Chondrocyte (in vitro differentiated cells): ENCODE data around the gene PTPN5. TPM values are rescaled to one million over a fixed set of nuclear protein-coding genes. Genes with fewer than 3 reads are reported as not detected.

Experiments
- DNase-seq: peaks from one replicate; pipeline ENCODE4 v3.0.0; 2021; ENCODE audit warnings: mixed read lengths, low spot score
- H3K27ac Mint-ChIP-seq: one replicate; pipeline ENCODE4 v1.8.0; 2021; ENCODE audit warnings: mild to moderate bottlenecking, moderate library complexity, mixed read lengths; ENCODE audit not compliant: unreplicated experiment
- H3K27me3 Mint-ChIP-seq: 2 replicates; pipeline ENCODE4 v1.8.0; 2021; ENCODE audit warnings: low read depth, mixed read lengths
- H3K36me3 Mint-ChIP-seq: 2 replicates; pipeline ENCODE4 v1.8.0; 2021; ENCODE audit warnings: low read depth, mixed read lengths
- H3K4me1 Mint-ChIP-seq: 2 replicates; pipeline ENCODE4 v1.8.0; 2021; ENCODE audit warnings: low read depth, mild to moderate bottlenecking, mixed read lengths
- H3K4me3 Mint-ChIP-seq: one replicate; pipeline ENCODE4 v1.8.0; 2021; ENCODE audit warnings: mild to moderate bottlenecking, moderate library complexity, mixed read lengths; ENCODE audit not compliant: unreplicated experiment
- H3K9me3 Mint-ChIP-seq: 2 replicates; pipeline ENCODE4 v1.8.0; 2021; ENCODE audit warnings: low read depth, mixed read lengths
- total RNA-seq: library from RNA; stranded (reverse); gene quantifications from 3 replicates; pipeline ENCODE4 v1.2.1, GENCODE V29; 2021
- TF ChIP-seq, protein P1 (sequence below): fragments of 200-600 bp; sonication (generic); IDR thresholded peaks from 2 replicates; pipeline ENCODE4 v1.5.0; 2021; ENCODE audit warnings: antibody characterized with exemption, mild to moderate bottlenecking, moderate library complexity

PTPN5 gene
- total RNA-seq, 1 donor from 2014 or later = not detected

DNA sequence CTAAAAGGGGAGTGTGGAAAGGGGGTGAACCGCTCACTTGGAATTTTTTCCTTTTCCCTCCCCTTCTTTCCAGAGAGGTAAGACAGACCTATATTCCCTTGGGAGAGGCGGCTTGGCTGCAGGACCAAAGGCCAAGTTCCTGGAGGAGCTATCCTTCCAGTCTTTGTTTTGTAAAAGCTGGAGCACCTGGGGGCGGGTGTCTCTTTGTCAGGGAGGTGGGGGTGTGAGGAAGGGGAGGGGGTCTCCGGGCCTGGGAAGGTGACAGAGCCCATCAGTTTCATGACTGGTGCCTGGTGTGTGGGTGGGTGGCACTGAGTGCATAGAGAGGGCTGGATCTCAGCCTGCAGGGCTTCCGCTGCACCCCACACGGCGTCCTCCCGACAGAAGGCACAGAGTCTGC is 18.5 kb downstream of the PTPN5 start:
- Mint-ChIP-seq H3K36me3 (no peaks in the 10 kb centered on the region), H3K4me1 (no peaks in the 10 kb centered on the region), H3K27me3 (peaks cover 29% of the 10 kb centered on the region), H3K27ac (no peak overlapping the region), H3K9me3 (no peaks in the 10 kb centered on the region), H3K4me3 (no peak overlapping the region)
- DNase-seq = no peak
- TF ChIP-seq, protein P1, sequence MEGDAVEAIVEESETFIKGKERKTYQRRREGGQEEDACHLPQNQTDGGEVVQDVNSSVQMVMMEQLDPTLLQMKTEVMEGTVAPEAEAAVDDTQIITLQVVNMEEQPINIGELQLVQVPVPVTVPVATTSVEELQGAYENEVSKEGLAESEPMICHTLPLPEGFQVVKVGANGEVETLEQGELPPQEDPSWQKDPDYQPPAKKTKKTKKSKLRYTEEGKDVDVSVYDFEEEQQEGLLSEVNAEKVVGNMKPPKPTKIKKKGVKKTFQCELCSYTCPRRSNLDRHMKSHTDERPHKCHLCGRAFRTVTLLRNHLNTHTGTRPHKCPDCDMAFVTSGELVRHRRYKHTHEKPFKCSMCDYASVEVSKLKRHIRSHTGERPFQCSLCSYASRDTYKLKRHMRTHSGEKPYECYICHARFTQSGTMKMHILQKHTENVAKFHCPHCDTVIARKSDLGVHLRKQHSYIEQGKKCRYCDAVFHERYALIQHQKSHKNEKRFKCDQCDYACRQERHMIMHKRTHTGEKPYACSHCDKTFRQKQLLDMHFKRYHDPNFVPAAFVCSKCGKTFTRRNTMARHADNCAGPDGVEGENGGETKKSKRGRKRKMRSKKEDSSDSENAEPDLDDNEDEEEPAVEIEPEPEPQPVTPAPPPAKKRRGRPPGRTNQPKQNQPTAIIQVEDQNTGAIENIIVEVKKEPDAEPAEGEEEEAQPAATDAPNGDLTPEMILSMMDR = no peak

DNA sequence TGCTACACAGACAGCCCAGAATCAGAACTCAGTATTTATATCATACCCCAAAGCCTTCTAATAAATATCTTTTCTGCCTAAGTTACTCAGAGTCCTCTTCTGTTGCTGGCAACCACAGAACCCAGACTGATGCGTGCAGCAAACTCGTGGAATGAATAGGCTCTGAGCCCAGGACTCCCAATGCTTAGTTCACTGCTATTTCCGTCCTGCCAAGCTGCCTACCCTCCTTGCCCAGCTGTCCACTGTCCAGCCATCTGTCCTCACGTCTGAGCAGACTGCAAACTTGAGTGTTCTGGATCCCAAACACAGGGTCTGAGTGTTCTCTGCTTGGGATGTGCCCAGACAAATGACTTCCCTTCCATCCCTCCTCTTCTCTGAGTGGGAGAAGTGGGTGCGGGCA is 19.4 kb downstream of the PTPN5 start:
- H3K4me1 Mint-ChIP-seq = no peaks in the 10 kb centered on the region
- H3K27me3 Mint-ChIP-seq = peaks cover 26% of the 10 kb centered on the region
- no peak overlapping the region for H3K27ac Mint-ChIP-seq
- TF ChIP-seq, protein P1 = no peak
- no peak overlapping the region for H3K4me3 Mint-ChIP-seq
- no peak for DNase-seq
- no peaks in the 10 kb centered on the region for H3K36me3 Mint-ChIP-seq
- no peaks in the 10 kb centered on the region for H3K9me3 Mint-ChIP-seq

DNA sequence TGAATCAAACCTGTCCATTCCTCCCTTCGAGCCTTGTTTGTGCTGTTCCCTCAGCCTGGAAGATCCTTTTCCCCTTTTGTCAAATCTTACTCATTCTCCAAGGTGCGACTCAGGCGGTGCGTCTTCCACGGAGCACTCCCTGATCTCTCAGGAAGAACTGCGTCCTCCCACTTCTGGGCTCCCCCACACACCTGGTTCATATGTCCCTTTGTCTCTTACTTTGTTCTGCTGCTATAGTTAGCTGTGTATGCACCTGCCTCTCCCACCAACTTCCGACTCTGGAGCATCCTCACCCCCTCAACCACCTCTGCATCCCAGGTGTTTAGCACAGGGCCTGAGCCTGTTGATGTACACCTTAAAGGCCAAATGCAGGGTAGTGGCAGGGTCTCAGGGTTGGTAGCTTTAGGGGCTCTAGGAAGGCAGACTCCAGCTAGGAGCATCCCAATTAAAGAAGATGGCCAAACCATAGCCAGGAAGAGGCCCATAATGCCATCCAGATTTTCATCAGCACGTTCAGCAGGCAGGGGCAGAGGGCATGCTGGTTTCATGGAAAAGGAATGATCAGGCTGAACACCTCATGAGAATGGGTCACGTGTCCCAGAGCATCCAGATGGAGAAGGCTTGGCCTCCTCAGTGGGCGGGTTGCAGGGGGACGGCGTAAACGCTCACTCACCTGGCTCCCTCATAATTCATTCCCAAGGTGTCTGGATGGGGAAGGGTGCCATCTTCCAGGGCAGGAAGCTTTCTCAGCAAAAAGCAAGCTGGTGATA is 20.1 kb downstream of the PTPN5 start:
- Mint-ChIP-seq H3K36me3 (no peaks in the 10 kb centered on the region), H3K27ac (no peak overlapping the region)
- DNase-seq = no peak

DNA sequence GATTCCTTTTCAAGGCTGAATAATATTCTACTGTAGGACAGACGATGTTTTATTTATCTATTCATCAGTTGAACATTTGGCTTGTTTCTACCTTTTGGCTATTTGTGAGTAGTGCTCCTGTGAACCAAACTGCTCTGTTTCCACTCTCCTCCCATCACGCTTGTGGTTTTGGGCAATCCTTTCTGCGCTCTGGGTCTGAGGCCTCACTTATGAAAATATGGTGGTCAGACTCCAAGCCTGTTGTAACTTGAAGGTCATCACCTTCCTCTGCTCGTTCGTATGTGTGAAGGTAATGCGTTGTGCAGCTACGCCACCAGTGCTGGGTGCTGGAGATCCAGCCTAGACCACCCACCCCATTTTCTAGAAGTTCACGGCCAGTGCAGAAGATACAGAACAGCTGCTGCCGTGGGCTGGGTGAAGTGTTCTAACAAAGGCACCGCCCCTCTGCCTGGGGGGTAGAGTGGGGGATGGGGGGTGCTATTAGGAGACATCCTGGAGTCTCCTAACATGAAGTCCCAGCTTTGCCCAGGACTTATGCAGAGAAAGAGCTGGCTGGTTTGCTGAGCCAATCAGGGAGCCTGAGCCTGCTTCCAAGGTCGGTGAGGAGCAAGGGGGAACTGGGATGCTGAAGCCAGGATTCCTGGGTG is 21.0 kb downstream of the PTPN5 start:
- Mint-ChIP-seq H3K9me3 (no peaks in the 10 kb centered on the region), H3K27me3 (peaks cover 26% of the 10 kb centered on the region), H3K4me3 (no peak overlapping the region), H3K4me1 (no peaks in the 10 kb centered on the region), H3K27ac (no peak overlapping the region), H3K36me3 (no peaks in the 10 kb centered on the region)
- DNase-seq = no peak
- TF ChIP-seq, protein P1 = no peak

More for the DNA sequence above, 20.1 kb downstream of the PTPN5 start:
- H3K4me3 Mint-ChIP-seq = no peak overlapping the region
- H3K9me3 Mint-ChIP-seq = no peaks in the 10 kb centered on the region
- peaks cover 26% of the 10 kb centered on the region for H3K27me3 Mint-ChIP-seq
- no peaks in the 10 kb centered on the region for H3K4me1 Mint-ChIP-seq
- TF ChIP-seq, protein P1 = no peak

DNA sequence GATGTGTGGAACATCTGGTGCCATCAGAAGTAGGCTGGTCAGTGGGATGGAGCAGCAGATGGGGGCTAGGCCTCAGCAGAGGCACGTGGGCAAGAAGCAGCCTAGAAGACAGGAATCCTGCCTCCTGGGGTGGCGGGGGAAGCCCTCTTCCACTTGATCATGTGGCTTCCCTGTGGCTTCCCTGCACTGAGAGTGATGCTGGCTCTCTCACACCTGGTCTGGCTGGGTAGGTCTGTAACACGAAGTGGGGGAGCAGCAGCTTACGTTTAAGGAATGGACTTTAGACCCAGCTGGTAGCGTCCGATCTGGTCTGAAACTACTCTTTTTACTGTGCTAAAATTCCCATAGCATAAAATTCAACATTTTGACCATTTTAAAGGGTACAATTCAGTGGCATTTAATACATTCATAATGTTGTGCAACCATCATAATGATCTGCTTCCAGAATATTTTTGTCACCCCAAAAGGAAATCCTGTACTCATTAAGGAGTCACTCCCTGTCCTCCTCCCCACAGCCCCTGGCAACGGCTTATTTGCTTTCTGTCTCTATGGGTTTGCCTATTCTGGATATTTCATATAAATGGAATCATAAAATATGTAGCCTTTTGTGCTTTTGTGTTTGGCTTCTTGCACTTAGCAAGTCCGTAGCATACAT is 21.7 kb downstream of the PTPN5 start:
- Mint-ChIP-seq H3K9me3 (no peaks in the 10 kb centered on the region), H3K4me1 (no peaks in the 10 kb centered on the region), H3K36me3 (no peaks in the 10 kb centered on the region), H3K27me3 (peaks cover 26% of the 10 kb centered on the region), H3K27ac (no peak overlapping the region), H3K4me3 (no peak overlapping the region)
- DNase-seq = no peak
- TF ChIP-seq, protein P1 = no peak
